Breast epithelium (tissue), 3 donors: ENCODE measurements around the gene COL17A1.

ENCODE experiments used
- POLR2AphosphoS5 ChIP-seq, 3 donors: sonication (generic); formaldehyde crosslinking; IDR thresholded peaks; one replicate each; pipeline ENCODE4 v1.6.1; 2017; ENCODE audit warnings: antibody characterized with exemption in 3 of 3
- TF ChIP-seq, protein P1 (sequence below), 3 donors: fragments of 450-650 bp; IDR thresholded peaks; one replicate each; pipeline ENCODE4 v1.5.1; 2016 to 2017; ENCODE audit warnings: antibody characterized with exemption in 3 of 3, mild to moderate bottlenecking in 3 of 3, moderate library complexity in 3 of 3

DNA sequence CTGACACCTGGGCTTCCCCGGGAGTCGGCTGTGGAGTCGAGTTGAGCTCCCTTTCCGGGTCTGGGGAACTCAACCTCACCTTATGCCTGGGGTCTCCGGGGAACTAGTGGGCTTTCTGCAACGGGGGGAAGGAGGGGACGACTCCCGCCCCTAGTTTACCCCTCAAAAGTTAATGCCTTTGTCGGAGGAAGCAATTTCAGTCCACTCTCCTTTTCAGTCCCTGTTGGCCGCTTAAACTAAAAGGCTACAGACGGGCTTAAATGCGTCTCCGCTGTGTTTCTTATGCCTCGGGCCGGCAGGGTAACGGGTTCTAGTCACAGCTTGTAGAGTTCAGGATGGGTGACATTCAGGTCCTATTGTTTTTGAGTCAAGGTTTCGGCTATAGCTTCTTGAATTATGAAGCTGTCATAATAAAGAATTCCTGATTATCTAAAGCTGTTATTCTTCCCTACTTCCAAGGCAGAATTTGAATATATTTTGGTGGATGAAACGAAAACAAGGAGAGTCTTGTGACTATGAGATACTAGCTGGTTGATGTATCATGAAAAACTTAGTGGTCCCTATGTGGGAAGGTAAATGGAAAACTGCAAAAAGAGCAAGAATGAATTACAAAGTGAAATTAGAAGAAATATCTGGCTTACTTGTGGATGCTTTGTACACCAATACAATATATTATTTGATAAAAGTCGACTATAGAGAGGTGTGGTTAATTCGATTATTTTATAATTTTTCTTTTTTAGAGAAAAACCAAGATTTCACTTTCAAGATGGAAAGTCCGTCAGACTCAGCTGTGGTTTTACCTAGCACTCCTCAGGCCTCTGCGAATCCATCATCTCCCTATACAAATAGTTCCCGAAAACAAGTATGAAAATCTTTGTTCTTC, 36.8 kb upstream of the COL17A1 start:
- TF ChIP-seq, protein P1, sequence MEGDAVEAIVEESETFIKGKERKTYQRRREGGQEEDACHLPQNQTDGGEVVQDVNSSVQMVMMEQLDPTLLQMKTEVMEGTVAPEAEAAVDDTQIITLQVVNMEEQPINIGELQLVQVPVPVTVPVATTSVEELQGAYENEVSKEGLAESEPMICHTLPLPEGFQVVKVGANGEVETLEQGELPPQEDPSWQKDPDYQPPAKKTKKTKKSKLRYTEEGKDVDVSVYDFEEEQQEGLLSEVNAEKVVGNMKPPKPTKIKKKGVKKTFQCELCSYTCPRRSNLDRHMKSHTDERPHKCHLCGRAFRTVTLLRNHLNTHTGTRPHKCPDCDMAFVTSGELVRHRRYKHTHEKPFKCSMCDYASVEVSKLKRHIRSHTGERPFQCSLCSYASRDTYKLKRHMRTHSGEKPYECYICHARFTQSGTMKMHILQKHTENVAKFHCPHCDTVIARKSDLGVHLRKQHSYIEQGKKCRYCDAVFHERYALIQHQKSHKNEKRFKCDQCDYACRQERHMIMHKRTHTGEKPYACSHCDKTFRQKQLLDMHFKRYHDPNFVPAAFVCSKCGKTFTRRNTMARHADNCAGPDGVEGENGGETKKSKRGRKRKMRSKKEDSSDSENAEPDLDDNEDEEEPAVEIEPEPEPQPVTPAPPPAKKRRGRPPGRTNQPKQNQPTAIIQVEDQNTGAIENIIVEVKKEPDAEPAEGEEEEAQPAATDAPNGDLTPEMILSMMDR (IDR thresholded peaks at IDR 0.05) = peak in 1 of 3 donors; percentile 6
- no peak for TF ChIP-seq POLR2AphosphoS5 (IDR thresholded peaks at IDR 0.05)
